Measurements from ENCODE around the gene TCEANC2. TPM values are rescaled to one million over a fixed set of nuclear protein-coding genes. Genes with fewer than 3 reads are reported as not detected.
A peak's percentile ranks its signal among the peaks of the same experiment; 100 is the strongest.
"Not testable (repeated sequence)": the region's sequence is repeated elsewhere in the genome, so short reads cannot be mapped to it uniquely, and the experiment has no call there.

The TCEANC2 gene
- total RNA-seq: 4.2 TPM

DNA sequence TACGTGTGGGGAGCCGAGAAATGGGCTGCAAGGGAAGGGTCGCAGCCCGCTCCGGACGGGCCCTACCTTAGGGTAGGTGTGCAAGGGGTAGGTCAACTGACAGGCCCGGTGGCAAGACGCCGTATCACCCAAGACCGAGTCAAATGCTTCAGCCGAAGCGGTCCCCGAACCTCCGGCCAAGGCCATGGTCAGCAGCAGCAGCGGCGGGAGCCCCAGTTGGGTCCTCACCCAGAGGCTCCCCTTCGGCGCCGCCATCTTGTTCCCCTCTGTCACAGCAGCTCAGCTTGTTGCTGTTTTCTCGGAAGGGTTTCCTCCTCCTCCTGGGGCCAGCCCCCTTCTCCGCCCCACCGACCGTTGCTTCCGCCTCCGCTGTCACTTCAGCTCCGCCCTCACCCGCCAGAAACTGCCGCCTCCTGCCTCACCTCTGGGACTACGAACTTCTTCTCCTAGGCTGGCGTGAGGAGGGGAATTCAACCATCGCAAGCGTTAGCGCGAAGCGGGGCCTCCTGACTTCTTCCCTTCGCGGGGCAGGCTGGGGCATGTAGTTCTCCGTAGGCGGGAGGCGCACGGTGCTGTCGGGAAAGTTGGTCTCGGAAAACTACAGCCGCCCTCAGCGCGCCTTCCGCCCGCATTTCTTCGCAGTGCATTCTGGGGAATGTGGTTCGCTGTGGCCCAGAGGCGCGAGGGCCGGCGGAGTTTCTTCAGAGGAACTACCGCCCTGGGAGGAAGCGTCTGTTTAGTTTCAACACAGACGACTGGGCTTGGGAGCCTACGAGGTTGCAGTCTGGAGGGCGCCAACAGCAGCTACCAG, at the start of gene TCEANC2, which contains the start of gene TMEM59:
Gene TCEANC2, plus strand, starts transcription at position 675 of the 811 bp plus-strand sequence. CDS start 815 bp downstream, outside the sequence.
Gene TMEM59, minus strand, starts transcription at position 271 of the 811 bp plus-strand sequence. Its CDS starts 16 bp downstream, at position 255.
- peak; percentile 96 for ATAC-seq

DNA sequence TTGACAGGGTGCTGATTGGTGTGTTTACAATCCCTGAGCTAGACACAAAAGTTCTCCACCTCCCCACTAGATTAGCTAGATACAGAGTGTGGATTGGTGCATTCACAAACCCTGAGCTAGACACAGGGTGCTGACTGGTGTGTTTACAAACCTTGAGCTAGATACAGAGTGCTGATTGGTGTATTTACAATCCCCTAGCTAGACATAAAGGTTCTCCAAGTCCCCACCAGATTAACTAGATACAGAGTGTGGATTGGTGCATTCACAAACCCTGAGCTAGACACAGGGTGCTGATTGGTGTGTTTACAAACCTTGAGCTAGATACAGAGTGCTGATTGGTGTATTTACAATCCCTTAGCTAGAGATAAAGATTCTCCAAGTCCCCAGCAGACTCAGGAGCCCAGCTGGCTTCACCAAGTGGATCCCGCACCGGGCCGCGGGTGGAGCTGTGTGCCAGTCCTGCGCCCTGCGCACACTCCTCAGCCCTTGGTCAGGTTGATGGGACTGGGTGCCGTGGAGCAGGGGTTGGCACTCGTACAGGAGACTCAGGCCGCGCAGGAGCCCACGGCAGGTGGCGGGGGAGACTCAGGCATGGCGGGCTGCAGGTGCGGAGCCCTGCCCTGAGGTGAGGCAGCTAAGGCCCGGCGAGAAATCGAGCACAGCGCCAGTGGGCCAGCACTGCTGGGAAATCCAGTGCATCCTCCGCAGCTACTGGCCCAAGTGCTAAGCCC, 49.5 kb upstream of the TCEANC2 start:
- not testable (repeated sequence) for ATAC-seq

GRCh38 chr1:54004481-54005049, 48.8 kb upstream of the TCEANC2 start:
- no peak for ATAC-seq

DNA sequence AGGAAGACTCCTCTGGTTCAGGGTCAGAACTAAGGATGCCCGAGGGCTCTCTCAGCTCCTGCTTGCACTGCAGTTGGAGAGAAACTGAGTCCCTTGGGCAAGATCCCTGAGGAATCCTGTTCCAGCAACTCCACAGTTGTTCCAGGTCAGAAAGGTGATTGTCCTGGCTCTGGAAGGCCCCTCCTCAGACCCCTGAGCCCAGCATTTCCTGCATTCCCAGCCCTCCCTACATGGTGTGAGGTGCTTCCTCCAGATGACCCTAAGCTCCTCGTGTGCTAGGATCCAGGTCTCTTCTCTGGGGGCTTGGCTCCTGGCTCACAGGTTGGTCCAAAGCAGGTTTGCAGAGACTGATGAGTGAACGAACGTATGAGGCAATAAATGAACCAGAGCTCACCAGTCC, 46.9 kb upstream of the TCEANC2 start:
- no peak for ATAC-seq

DNA sequence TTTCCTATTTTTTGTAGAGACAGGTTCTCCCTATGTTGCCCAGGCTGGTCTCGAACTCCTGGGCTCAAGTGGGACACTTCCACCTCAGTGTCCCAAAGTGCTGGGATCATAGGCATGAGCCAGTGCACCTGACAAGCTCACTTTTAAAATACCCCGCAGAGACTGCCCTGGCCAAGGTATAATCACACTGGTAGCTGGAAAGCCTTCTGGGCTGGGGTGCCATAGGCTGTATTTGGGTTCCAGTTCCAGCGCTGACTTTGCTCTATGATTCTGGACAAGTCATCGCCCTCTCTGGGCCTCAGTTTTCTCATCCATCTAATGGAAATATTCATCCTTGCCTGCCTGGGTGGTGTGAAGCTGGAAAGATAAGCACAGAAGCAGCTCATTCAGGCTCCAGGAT, 45.8 kb upstream of the TCEANC2 start:
- ATAC-seq: no peak

GRCh38 chr1:54008876-54009275, 44.5 kb upstream of the TCEANC2 start:
- no peak for ATAC-seq

DNA sequence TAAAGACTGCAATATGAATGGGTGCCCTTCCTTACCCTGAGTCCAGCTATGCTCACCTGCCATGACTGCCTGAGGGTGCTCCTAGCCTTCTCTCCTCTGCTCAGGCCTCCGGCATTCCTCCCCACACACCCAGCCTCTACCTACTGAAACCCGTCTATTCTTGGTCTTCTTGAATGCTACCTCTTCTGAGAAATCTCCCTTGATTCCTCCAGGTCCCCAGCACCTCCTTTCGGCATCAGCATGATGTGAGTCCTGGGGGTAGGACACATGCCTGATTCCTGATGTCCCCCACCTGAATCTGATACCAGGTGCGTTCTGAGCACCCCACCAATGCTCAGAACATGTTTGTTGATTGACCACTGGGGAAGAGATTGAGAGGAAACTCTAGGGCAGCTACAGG, 44.0 kb upstream of the TCEANC2 start:
- no peak for ATAC-seq

DNA sequence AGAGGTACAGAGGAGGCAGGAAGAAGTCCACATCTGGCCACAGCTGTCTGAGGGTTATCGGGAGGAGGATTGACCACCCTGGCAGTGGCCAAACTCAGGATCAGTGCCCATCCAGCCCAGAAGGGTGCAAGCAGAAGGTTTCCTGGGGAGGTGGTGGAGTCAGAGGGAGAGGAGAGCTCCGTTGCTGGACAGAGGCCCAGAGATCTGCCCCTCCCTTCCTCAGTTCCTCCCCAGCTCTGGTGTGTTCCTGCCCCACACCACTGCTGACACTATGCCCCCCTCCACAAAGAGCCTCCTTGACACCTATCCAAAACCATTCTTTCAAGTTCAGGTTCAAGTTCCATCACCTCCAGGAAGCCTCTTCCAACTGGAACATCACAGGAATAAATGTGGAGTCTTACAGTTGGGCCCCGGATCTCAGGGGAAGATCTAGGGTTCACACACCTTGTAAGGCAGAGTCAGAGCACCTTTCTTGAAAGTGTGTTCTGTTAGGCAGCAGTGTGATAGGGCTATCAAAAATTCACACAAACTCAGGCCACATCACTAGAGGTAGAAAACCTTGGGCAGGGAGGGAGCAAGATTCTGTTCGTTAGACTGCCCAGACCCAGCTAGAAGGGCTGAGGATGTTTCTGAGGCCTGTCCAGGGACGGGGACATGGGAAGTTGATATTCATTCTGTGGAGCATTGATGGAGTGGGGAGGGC, 42.8 kb upstream of the TCEANC2 start:
- no peak for ATAC-seq

GRCh38 chr1:54011316-54012007, 41.9 kb upstream of the TCEANC2 start:
- ATAC-seq: no peak

DNA sequence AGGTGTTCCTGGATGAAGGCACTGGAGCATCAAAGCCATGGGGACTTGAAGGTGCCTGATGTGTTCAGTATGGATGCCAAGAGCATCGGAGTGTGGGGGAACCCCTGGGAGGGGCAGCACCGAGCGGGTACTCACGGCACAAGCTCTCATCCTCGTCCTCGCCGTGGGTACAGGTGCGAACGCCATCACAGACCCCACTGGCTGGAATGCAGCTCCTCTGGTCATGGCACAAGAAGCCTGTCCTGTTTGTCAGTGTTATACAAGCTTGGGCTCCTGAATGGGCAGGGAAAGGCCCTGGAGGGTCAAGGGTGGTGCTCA, 41.4 kb upstream of the TCEANC2 start:
- ATAC-seq: no peak

GRCh38 chr1:54012863-54013262, 40.5 kb upstream of the TCEANC2 start:
- ATAC-seq: no peak

DNA sequence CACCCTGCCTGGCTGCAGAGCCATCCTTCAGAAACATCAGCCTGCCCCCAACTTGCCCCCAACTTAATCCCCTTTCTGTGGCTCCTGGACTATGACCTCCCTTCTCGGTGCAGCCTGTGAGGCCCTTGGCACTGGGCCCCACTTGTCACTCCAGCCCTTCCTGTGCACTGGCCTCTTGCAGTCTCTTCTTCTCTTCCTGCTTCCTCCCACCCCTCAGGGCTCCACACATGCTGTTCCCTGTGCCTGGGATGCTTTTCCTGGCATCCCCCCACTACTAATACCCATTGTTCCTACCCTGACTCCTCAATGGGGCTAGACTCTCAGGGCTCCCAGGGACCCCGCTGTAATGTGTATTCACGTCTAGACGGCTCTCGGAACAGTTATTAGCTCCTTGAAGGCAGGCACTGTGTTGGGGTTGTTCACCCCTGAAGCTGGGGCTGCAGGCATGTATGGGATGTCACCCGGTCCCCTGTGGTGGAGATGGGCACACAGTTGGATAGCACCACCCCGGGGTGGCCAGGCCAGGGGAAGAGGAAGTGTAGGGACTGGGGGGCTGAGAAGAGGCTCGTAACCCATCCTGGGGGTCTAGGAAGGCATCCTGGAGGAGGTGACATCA, 39.9 kb upstream of the TCEANC2 start:
- no peak for ATAC-seq

DNA sequence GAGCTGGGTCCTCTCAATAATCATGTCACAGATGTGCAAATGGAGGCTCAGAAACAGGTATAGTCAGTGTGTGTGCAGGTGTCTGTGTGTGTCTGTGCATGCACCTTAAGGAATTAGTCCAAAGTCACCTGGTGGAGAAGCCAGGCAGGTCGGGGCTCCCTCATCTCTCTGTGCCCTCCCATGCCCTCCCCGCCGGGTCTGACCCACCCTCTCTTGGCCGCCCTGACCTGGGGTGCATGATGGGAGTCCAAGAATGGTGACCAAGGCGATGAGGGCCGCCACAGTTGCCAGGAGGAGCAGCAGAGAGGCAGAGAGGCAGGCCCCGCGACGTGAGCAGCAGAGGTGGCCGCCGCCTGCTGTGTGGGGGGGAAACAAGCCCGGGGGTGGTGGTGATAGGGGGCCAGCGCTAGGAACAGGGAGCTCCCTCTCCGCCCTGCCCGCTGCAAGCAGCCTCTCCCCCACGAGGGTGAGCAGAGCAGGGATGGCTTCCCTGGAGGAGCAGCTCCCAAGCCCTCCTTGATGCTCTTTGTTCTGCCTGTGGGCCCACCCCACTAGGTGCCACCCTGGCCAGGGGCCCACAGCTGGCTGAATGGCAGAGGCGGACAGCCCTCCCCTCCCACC, 39.3 kb upstream of the TCEANC2 start:
- ATAC-seq: no peak

GRCh38 chr1:54016343-54017282, 36.8 kb upstream of the TCEANC2 start:
- ATAC-seq: peak; percentile 86

DNA sequence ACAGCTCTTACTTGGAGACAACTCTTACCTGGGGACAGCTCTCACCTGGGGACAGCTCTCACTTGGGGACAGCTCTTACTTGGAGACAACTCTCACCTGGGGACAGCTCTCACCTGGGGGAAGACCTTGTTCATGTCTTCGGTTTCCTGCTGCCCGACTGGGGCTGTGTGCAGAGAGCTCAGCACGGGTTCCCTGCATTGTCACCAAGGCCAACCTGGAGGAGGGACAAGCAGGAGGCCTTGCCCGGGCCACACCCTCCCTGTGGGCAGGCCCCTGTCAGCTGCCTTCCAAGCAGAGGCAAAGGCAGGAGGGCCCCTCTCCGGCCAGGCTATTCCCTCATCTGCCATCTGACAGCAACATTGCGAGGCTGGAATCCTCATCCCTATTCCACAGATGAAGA, 35.4 kb upstream of the TCEANC2 start, which contains the start of gene LDLRAD1:
Gene LDLRAD1, minus strand, starts transcription at position 208 of the 400 bp plus-strand sequence. Its CDS starts 74 bp downstream, at position 134.
- ATAC-seq: peak; percentile 44

GRCh38 chr1:54018635-54019034, 34.8 kb upstream of the TCEANC2 start:
- ATAC-seq: no peak

- not testable (repeated sequence) for ATAC-seq
These were observed 33.7 kb upstream of the TCEANC2 start for GRCh38 chr1:54019562-54020176.

DNA sequence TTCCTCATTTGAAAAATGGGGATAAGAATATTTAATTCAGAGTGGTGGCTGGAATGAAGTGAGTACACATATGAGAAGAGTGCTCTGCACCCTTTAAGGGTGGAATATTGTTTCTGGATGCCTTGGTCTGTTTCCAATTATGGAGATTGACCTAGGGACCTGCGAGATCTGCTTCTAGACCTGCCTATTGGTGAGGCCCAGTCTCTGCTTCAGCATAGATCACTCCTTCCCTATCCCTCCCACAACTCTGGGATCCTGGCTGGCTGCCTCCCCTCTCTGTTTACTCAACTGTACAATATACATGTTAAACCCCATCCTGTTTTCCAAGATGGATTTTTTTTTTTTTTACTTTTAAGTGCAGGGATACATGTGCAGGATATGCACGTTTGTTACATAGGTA, 29.1 kb upstream of the TCEANC2 start:
- ATAC-seq: no peak

DNA sequence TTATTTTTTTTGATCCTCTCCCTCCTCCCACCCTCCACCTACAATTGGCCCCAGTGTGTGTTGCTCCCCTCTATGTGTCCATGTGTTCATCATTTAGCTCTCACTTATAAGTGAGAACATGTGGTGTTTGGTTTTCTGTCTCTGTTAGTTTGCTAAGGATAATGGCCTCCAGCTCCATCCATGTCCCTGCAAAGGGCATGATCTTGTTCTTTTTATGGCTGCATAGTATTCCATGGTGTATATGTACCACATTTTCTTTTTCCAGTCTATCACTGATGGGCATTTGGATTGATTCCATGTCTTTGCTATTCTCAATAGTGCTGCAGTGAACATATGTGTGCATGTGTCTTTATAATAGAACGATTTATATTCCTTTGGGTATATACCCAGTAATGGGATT, 28.6 kb upstream of the TCEANC2 start:
- ATAC-seq: not testable (repeated sequence)

DNA sequence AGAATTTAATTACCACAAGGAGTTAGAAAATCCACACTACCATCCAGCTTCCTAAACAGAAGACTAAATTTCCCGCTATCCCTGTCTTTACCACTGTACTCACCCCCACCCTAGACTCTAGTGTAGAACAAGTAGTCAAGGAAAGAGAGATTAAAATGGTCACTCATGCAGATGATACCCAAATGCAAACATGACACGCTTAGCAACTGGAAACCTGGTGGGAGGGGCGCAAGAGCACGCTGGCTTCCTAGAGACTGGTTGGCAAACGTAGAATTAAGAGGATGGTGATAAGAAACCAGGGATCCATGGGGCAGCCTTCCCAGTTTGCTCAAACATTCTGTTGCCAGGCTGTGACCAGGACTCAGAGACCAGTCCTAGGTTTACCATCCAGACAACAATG, 25.6 kb upstream of the TCEANC2 start:
- ATAC-seq: no peak

All from esophagus mucosa (tissue), 1 donor.